GM18511 (cell line): ENCODE measurements around the gene EGLN3.
"Not testable (repeated sequence)": the region's sequence is repeated elsewhere in the genome, so short reads cannot be mapped to it uniquely, and the experiment has no call there.

Source experiments
- ATAC-seq: cut with Tn5 transposase; IDR thresholded peaks from one replicate; pipeline ENCODE4 v1.9.1; 2021; ENCODE audit warnings: mild to moderate bottlenecking, moderate library complexity; ENCODE audit not compliant: unreplicated experiment

Gene EGLN3

DNA sequence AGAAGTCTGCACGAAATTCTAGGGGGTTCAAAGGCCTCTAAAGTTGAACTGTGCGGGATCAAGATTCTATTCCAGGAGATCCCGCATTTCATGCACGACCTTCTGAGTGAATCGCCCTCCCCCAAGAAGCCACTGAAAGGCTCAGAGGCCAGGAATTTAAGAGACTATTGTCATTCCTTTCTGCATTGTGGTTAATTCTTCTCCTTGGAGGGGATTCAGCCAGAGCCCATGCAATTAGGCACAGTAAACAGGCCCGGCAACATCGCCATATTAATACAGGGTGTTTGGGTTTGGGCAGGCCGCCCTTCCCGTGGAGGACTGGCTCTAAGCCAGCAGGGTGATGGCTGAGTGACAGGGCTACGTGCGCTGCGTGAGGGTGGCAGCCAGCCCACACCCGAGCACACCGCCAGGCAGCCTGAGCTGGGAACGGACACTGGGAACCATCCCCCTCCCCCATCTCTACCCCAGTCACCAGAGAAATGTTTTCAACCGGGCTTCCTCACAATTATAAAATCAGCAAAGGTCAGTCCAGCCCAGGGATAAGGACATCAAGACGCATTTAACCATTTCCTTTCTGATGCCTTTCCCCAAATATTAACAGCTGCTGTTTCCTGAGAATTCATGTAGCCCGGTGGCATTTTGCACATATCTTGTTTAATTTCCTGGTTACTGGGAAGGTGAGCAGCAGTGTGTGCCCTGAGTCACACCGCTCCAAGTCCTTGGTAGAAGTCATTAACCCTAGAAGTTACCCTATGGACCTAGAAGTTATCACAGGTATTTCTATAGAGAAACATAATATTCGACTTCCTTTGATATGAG, 12.5 kb downstream of the EGLN3 start:
- peak; percentile 78 for ATAC-seq

DNA sequence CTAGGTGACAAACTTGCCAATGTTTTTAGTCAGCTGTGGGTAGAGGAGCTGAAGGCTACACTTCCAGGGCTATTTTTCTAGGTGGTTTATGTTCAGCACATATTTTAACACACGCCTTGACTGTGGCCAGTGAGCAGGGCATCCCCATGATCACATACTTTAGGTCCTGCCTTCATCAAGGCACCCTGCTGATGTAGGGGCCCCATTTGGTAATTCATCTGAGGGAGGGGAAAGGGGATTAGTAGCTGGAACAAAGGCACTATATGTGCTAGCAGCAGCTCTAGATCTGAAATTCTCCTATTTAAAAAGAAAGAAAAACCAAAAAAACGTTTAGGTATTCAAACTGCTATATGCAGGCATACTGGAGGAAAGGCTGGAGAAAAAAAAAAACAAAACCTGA, 14.5 kb downstream of the EGLN3 start:
- no peak for ATAC-seq

DNA sequence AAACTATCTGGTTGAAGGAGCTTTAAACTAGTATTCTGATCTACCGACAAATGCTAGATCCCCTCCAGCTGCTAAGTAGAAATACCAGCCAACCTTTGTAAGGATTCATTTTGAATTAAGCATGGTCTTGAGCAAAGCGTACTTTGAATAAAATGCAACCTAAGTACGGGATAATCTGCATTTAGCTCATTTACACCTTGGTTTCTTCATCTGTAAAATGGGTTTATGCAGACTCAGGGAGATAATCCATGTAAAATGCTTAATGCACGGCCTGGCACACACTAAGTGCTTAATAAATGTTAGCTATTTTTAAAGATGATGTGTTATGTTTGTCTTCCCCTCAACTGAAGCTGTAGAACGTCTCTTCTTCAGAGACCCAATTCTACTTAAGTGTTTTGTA, 15.9 kb downstream of the EGLN3 start:
- ATAC-seq = no peak

DNA sequence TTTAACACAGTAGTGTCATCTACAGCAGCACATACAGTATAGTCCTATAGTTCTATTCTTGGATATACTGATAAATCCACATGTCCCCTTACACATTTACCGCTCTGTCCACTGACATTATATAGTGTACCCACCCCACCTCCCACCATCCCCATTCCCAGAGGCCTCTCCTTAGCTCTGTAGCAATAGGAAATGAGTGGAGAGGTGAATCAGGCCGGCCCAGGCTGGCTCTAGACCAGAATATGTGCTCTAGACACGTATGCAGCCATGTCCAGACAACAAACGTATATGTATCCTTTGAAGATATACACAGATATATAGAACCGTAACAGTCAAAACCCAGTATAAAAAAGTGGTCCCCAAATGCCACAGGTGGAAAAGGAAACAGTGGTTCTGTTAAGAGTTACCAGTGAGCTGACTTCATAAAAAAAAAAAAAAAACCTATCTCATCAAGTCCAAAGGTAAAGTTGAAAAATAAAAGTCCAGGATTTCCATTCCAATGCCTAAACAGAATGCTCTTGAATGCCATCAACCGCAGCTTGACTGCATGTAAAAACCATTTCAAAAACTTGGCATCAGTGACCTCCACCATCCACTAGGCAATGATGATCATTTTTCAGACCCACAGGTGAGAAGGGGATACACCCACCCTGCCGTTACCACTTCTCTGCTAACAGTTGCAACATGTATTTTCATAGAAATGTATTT, 16.7 kb downstream of the EGLN3 start:
- no peak for ATAC-seq

DNA sequence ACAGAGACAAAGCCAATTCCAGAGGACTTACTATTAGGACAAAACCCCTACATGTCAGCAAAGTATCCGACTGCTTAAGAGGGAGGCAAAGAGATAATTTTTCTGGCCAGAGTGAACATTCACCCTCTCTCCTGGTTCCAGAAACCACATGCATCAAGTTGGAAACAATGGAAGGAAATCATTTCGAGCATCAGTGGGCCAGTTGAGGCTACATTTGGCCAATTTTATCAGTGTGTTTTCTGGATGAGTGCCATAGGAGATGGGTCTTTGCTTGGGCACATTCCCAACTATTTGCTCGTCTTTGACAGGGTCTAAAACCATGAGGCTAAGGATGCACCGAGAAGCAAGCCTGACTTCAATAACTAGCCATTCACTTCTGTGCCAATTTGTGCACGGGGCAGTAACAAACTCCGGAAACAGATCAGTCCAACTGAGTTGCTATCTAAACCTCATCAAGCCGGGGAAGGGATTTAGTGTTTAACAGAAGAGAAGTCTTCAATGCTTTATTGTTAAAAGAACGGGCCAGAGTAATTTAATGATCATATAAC, 17.4 kb downstream of the EGLN3 start:
- ATAC-seq = no peak

DNA sequence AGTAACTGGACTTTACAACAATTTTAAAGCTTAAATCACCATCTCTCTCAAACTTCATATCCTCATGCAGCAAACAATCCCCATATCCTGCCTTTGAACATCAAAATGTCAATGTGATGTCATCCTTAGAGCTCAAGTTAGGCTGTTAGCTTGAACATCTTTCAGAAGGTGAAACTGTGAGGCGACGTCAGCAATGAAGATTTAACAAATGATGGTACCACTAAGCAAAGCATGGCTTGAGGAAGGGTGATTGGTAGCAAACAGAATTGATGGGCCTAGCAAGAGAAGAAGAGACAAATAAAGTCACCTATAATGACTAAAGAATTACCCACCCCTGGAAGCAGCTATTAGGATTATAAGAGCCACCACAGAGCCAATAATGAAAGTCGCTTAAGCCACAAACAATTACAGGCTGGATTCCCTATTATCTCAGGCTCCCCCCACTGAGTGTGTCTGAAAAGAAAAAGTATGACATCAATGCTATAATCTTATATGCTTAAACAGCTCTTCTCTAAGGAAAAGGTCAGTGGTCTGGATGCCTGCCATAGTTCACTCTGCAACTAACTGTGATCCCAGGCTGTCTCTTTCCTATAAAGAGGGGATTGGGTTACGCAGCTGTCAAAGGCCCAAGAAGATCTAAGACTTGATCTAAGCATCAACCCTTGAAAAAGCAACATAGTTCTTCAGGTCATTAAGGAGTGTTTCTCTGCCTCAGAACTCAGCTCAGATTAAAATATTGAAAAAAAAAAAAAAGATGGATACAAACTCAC, 18.1 kb downstream of the EGLN3 start:
- ATAC-seq = no peak

DNA sequence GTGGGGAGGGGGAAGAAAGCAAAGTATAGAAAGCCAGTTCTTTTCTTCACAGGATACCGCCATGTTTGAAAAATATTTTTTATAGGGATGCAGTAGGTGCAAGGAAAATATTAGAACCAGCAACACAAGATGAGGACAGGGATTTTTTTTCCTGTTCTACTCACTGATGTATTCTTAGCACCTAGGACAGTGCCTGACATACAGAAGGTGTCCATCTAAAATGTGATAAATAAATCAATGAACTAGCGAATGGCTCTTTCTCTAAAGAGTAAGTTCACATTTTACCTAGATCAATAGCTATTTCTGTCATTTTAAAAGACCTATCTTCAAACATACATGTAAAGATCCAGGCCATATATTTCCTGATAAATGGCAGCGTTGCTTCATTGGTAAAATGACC, 18.8 kb downstream of the EGLN3 start:
- ATAC-seq = no peak

DNA sequence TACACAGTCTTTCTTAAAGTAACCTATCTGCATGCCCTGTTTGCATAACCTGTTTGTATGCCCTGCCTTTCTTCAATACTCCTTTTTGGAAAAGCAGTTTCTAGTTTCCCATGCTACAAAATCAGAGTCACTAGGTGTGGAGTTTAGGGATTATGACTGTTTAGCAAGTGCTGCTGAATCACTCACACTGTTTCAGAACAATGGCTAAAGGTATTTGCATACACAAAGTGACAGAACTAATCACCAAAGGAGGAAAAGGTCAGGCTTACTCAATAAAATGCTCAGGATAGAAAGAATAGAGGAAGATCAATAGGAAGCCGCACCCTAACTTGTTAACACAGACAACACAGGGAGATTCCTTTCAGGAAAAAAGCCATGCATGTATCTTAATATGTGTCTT, 19.4 kb downstream of the EGLN3 start:
- no peak for ATAC-seq

DNA sequence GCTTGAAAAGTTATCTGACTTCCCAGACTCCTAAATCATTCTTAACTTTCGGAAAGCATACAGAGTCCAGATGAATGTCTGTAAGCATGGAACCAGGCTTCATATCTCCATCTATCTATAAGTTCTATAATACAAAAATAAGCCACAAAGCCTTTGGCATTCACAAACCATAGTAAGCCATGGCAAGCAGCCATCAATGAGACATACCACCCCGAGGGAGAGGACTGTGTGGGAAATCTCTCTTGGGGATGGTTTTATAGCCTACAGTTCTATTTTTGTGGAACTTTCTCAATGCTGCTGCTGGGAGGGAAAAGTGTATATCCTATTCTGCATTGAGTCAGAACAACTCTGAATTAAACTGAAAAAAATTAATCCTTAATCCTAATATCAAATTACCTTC, 20.4 kb downstream of the EGLN3 start:
- ATAC-seq = no peak

DNA sequence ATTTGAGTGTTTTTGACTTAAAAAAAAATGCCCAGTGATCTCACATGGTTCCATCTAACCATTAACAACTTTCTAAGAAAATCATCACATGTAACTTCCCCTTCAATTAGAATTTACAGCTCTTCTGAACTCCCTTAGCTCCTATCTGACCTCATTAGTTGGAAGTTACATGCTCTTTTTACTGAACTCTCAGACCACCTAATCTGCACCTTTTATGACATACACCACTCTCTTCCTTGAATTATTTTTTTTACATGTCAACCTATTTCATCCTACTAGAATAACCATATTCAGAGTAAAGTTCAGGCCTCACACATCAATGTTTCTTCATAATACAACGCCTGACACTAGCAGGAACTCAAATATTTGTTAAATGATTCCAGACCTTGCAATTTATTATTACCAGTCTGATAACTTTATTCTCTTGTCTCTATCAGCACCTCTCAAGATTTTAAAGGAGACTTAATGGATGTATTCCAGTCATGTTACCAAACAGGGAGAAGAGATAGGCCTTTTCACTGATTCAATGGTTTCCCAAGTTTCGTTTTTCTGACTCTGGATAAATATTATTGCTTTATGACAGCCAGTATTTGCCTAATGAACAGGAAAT, 21.0 kb downstream of the EGLN3 start:
- ATAC-seq = no peak

DNA sequence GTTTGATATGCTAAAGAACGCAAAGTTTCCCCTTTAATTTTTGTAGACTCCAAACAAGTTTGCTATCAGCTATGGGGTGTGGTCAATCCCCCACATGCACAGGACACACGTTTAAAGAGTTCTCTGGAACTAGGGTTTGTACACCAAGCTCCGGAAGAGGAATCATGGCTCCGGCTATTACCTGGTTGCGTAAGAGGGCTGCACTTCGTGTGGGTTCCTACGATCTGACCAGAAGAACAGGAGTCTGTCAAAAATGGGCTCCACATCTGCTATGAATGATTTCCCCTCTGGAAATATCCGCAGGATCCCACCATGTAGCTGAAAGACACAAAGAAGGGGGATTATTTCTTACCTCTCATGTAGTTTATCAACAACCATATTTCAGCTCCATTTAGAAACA, 22.0 kb downstream of the EGLN3 start:
- no peak for ATAC-seq

DNA sequence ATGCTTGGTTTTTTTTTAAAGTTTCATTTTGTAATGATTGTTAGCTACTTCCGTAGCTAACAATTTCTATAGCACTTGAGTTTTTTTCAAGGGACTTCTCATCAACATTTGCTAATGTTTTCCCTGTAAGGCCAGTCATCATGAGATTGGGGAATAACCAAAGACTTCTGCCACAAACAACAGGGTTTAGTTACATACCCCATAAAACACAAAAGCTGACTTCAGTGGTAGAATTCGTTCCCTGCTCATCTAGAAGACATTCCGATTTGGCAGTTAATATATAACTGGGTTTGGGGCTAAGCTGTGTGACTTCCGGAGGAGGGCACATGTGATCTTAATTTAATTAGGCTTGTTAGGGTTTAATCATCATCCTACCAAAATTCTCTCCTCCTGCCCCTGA, 22.9 kb downstream of the EGLN3 start:
- no peak for ATAC-seq

DNA sequence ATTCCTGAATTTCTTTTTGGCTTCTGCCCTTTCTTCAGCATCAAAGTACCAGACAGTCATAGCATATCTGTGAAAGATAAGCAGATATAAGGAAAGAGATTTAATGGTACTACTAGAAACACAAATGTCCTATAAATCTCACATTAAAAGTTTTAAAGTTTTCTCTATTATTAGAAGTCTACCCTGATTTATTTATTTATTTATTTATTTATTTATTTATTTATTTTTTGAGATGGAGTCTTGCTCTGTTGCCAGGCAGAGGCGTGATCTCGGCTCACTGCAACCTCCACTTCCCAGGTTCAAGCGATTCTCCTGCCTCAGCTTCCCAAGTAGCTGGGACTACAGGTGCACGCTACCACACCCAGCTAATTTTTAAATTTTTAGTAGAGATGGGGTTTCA, 23.9 kb downstream of the EGLN3 start:
- not testable (repeated sequence) for ATAC-seq

DNA sequence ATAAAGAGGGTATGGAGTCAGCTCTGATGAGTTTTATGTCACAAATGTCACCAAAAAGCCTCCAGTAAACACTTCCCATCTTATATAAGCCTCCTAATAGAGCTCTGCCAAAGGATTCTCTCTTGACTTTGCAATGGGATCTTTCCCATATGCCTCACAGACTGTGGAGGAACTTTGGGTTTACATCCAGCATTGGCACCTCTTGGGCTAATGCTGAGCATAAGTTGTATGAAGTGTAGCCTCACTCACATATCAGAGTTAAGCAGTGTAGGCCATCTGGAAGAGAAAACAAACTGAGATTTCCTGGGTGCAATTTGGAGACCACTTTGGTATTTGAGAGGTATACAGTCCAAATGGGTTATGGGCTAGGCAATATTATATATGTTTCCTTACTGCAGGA, 24.9 kb downstream of the EGLN3 start:
- ATAC-seq = no peak

DNA sequence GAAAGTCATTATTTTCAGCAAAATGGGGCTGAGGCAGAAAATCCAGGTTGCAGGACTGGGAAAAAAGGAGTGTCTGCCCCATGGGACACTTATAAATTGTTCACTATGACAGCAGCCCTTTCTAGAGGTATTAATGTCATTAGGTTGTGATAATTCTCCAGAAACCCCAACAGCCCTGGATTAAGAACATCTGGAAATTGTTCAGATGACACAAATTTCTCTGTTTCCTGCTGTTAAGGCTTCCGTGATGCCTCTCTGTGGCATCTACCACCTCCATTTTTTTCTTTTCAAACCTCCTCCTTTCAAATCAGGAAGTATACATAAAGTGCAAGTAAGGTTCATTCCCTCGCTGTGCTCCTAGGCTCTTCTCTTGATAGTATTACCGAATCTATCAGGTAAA, 25.6 kb downstream of the EGLN3 start:
- no peak for ATAC-seq

DNA sequence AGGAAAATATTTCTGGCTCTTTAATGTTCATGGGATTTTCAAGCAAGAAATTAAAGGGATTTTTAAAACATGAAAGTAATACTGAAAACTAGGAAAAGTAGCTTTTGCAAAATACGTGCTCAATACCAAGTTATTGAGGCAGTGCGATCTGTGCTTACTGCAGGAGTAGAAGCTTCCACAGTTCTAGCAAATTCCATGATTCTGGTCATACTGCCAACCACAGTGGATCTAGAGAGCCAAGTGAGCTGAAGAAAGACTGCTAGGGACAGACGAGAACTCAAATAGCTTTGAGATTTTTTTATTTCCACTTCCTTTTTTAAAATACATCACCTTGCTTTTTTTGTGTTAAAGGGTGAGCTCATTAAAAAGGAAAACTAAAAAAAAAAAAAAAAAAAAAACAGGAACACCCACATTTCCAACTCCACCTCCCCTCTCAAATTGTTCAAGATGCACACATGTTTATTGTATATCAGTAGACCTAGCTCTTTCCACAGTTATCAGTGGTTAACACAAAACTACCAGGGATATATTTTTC, 26.2 kb downstream of the EGLN3 start:
- no peak for ATAC-seq

DNA sequence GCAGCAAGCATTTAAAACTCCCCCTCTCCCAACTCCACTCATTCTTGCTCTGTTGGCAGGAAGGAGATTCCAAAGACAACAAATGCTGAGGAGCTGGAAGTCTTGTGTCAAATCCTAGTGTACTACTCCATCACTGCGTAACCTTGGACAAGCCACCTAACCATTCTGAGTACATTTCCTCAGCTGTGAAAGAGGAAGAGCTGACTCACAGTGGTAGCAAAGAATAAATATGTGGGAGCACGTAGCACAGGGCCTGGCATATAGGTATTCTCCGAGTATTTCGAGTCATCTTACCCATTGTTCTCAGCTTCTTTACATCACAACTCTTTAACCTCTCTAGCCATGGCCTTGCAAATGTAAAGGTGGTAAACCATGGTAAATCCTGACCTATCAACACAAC, 28.7 kb downstream of the EGLN3 start:
- no peak for ATAC-seq

DNA sequence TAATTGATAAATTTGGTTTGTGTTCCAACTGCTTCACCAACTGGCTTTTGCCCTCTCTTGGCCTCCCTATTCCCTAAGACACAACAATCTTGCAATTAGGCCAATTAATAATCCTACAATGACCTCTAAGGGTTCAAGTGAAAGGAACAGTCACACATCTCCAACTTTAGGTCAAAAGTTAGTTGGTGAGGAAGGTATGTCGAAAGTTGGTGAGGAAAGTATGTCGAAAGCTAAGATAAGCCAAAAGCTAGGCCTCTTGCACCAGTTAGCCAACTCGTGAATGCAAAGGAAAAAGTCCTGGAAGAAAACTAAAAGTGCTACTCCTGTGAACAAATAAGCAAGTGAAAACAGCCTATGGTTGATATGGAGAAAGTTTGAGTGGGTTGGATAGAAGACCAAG, 32.6 kb downstream of the EGLN3 start:
- ATAC-seq = no peak

DNA sequence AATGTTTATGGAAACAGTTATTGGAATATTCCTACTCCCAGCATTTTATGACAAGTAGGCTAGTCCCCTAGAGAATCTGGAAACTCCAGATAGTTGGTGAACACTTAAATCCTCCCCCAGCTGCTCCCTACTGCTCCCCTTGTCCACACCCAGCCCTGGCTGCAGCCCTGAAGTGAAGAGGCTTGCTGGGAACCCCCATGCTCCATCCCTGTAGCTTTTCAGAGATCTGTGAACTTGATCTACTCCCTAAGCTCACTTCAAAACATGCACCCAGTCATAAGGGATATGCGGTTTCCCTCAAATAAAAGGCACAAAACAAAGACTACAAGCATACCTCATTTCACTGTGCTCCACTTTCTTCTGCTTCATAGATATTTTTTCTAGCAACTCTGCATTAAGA, 33.2 kb downstream of the EGLN3 start:
- ATAC-seq = no peak

DNA sequence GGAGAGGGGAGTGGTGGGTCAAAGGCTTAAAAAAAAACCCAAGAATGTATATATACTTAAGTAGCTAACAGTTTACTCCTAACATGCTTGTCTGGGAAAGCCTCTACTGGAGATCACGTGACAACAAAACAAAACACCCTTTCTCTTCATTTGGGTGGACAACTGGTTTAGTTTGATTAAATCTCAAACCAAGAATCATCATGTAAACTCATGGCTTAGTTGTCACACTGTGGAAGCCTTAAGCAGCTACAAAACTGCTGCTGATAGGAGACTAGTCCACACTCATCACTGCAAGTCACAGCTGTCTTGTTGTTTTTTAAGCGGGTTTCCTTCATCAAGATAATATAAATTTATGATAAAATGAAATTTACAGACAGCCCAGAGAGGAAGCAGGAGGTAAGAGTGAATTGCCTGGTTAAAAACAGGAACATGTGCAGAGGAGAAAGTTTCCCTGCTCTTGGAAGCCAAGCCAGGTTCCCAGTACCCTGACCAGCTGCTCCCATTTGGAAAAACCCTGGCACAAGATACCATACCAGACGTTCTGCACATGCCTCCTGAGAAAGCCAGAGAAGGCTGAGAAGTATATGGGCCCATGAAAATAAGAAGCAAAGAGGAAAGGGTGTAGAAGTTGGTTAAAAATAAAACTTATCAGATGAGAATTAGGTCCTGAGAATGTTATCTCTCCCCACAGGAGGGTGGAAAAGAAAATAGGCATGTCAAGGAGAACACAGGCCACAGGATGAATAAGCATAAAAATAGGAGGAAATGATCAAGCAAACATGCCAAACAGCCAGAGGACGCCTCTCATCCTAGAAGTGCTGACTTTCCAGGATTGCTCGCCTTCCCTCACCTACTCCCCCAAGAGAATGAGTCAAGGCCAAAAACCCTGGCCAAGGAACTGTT, 34.0 kb downstream of the EGLN3 start:
- ATAC-seq = no peak
